ENCODE measurements around the gene TRIM14.

GRCh38 chr9:98045234-98046179, 73.5 kb downstream of the TRIM14 start:
- TF ChIP-seq ZNF121 (CRISPR knock-in tag; IDR thresholded peaks at IDR 0.05) (no peak), CREM (CRISPR knock-in tag; IDR thresholded peaks at IDR 0.05) (no peak), CTCF (IDR thresholded peaks at IDR 0.05) (no peak), TEAD4 (CRISPR knock-in tag; IDR thresholded peaks at IDR 0.05) (no peak), ETV6 (CRISPR knock-in tag; IDR thresholded peaks at IDR 0.05) (no peak), MAX (CRISPR knock-in tag; IDR thresholded peaks at IDR 0.05) (no peak), ELF4 (CRISPR knock-in tag; IDR thresholded peaks at IDR 0.05; ENCODE audit: low read depth) (no peak)

Data from WTC11 (cell line).